Measurements from ENCODE around the gene APCDD1L.

APCDD1L gene

GRCh38 chr20:58526411-58526810 is 11.2 kb upstream of the APCDD1L start:
- Mint-ChIP-seq H3K27ac (no peak overlapping the region), H3K36me3 (peaks cover 6% of the 10 kb centered on the region), H3K27me3 (no peaks in the 10 kb centered on the region), H3K9me3 (peaks cover 13% of the 10 kb centered on the region), H3K4me1 (no peaks in the 10 kb centered on the region), H3K4me3 (no peak overlapping the region)

DNA sequence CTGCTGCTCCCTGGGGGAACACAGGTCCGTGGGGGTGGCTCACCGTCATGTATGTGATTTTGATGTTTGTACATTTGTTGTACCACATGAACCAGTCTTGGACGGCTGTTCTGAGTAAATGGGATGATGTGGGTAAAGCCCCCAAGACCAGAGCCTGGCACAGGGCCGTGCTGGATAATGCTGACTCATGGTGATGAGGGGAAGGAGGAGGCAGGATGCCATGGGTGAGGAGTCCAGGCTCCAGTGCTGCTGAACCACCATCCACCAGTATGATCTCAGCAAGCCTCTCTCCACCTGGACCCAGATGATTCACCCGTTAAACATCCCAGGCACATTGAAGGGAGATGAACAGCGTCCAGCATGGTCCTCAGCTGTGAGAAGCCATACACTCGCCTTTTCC is 9.6 kb upstream of the APCDD1L start:
- Mint-ChIP-seq H3K4me3 (no peak overlapping the region), H3K27ac (no peak overlapping the region), H3K4me1 (peaks cover 4% of the 10 kb centered on the region), H3K9me3 (peaks cover 7% of the 10 kb centered on the region), H3K27me3 (no peaks in the 10 kb centered on the region), H3K36me3 (peaks cover 2% of the 10 kb centered on the region)

DNA sequence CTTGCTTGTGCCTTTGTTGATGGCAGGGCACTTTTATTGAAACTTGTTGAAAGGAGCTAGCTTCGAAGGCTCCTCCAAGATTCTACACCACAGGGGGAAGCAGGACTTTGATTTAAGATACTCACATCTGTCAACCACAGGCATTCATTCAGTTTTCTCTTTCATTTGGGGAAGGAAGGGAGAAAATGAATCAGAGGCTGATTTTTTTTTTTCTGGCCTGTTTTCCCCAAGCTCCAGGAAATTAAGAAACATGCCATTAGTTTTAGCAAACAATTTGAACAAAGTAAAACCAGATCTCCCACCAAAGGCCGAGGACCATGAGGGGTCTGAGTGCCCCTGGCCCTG is 8.7 kb upstream of the APCDD1L start:
- Mint-ChIP-seq H3K9me3 (peaks cover 6% of the 10 kb centered on the region), H3K27ac (no peak overlapping the region), H3K36me3 (no peaks in the 10 kb centered on the region), H3K4me3 (no peak overlapping the region), H3K4me1 (peaks cover 4% of the 10 kb centered on the region), H3K27me3 (no peaks in the 10 kb centered on the region)

DNA sequence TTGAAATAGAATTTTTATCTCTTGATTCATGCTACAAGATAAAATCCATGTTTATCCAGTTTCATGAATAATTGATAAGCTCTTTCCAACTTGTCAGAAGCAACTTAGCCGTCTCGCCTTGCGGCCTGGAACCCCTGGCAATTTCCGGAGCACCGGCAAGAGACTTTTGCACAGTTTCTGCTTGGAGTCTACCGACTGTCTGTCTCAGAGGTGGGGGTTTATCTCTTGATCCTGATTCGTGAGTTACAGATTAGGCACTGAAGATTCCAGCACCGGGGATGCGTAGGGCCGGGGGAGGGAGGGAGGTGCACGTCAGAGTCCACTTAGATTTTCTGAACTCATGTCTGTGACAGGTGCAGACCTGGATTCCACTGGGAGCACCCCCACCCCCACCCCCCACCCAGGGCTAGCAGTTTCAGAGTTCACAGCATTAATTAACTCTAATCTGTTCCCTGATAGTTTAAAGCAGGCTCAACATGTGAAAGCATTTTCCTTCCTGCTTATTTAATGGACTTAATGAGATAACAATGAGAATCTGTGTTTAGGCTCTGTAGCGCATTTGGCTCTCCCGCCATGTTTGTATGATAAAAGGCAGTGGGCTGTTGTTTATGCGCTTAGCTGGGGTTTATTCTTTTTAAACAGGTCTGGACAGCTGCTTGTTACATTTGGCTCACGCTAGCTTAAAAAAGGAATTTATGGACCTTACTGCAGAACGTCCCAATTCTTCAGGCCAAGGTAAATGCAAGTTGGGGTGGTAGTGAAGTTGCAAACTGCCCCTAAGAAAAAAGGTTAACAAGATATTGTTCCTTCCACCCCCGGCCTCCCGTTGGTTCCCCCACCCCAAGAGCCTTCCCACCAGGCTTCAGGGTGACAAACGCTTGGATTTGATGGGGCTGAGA is 8.1 kb upstream of the APCDD1L start:
- peaks cover under 1% of the 10 kb centered on the region for H3K9me3 Mint-ChIP-seq
- no peaks in the 10 kb centered on the region for H3K27me3 Mint-ChIP-seq
- H3K36me3 Mint-ChIP-seq, result no peaks in the 10 kb centered on the region
- peaks cover 4% of the 10 kb centered on the region for H3K4me1 Mint-ChIP-seq
- H3K27ac Mint-ChIP-seq, result no peak overlapping the region
- no peak overlapping the region for H3K4me3 Mint-ChIP-seq

GRCh38 chr20:58522666-58523065 is 7.5 kb upstream of the APCDD1L start:
- Mint-ChIP-seq H3K27ac (no peak overlapping the region), H3K9me3 (no peaks in the 10 kb centered on the region), H3K4me3 (no peak overlapping the region), H3K27me3 (no peaks in the 10 kb centered on the region), H3K4me1 (peaks cover 4% of the 10 kb centered on the region), H3K36me3 (no peaks in the 10 kb centered on the region)

- Mint-ChIP-seq H3K27ac (no peak overlapping the region), H3K4me3 (no peak overlapping the region), H3K9me3 (no peaks in the 10 kb centered on the region), H3K27me3 (peaks cover 3% of the 10 kb centered on the region), H3K36me3 (no peaks in the 10 kb centered on the region), H3K4me1 (peaks cover 4% of the 10 kb centered on the region)
Measured at GRCh38 chr20:58521763-58522162, 6.6 kb upstream of the APCDD1L start.

- Mint-ChIP-seq H3K36me3 (no peaks in the 10 kb centered on the region), H3K4me1 (peaks cover 4% of the 10 kb centered on the region), H3K9me3 (no peaks in the 10 kb centered on the region), H3K27me3 (peaks cover 13% of the 10 kb centered on the region), H3K27ac (no peak overlapping the region), H3K4me3 (no peak overlapping the region)
Measured at GRCh38 chr20:58519940-58520712, 4.9 kb upstream of the APCDD1L start.

DNA sequence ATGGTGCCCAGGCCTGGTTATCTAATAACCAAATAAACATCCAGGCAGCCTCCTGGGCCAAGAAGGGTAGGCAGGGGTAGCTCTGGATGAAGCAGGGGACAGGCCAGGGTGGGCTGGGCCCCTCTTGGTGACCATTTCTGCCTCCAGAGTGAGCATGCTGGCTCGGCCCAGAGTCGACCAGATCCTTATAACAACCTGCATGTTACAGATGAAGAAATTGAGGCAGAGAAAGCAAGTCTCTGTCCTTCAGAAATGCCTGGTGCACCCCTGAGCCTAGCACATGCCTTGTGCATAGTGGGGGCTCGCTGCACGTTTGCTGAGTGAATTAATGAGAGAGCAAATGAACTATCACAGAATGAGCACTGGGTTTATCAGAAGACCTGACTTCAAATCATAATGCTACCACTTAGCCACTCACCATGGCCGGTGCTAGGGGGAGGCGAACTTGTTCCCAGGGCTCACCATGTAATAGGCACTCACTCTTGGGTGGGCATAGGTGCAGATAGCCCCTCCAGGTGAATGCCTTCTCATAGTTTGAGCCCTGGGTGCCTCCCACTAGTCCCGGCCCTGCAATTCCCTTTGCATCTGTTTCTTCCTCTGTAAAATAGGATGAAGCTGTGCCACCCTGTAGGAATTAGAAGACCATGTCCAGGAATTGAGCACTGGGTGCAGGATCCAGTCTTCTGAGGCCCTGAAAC is 3.8 kb upstream of the APCDD1L start:
- Mint-ChIP-seq H3K9me3 (no peaks in the 10 kb centered on the region), H3K4me3 (no peak overlapping the region), H3K4me1 (peaks cover 4% of the 10 kb centered on the region), H3K36me3 (no peaks in the 10 kb centered on the region), H3K27me3 (peaks cover 16% of the 10 kb centered on the region), H3K27ac (no peak overlapping the region)

DNA sequence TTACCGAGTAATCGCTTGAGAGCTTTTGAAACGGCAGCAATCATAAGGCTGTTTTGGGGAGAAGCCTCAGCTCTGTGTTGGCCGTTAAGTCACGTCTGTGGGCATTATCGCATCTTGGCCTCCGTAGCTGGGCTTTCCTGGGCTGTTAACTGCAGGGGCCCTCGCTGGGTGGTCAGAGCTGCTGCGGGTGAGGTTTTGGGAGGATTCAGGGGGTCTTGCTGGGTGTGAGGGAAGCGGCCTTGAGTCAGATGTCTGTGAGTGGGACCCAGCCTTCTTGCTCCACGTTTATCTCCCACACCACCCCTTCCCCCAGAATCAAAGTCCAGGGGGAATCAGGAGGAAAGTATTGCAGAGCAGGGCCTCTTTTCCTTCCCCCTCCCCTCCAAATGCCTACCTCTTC is 3.2 kb upstream of the APCDD1L start:
- no peak overlapping the region for H3K27ac Mint-ChIP-seq
- H3K9me3 Mint-ChIP-seq, result no peaks in the 10 kb centered on the region
- H3K36me3 Mint-ChIP-seq, result no peaks in the 10 kb centered on the region
- peaks cover 18% of the 10 kb centered on the region for H3K27me3 Mint-ChIP-seq
- no peak overlapping the region for H3K4me3 Mint-ChIP-seq
- H3K4me1 Mint-ChIP-seq, result peaks cover 4% of the 10 kb centered on the region

DNA sequence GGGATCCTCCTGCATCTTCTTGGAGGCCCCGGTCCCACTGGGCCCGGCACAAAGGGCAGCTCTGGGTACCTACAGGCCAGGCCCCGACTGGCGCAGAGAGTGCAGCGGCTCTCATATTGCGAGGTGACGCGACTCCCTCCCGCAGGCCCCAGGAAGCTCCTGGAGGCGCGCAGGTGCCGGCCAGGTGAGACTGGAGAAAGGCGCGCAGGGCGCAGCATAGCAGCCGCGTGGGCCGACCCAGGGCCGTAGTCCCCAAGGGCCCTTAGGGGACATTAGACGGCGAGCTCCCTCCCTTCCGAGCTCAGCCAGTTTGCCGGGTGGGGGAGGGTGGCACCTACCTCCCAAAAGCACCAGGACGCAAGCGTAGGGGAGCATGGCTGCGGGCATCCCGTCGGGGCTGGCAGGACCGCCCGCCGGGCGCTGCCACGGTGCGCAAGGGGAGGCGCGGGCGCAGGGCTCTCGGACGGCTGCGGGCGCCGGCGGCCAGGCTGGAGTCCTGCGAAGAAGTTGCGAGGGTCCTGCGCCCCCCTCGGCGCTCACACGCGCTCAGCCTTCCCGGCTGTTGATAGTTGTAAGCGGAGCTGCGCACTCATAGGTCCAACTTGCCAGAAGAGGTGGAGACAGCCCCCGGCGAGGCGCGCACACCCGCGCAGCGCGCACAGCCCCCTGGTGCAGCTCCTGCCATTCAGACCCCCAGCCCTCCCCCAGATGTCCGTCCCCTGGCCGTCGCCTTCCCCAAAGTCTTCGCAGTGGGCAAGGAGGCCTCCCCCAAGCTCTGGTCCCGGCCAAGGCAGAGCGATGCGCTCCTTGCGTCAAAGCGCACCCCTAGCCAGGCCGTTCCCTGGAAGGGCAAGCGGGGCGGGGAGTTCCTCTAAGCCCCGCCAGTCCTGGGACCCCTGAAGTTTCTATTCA is 622 bp downstream of the APCDD1L start:
- no peaks in the 10 kb centered on the region for H3K36me3 Mint-ChIP-seq
- H3K4me3 Mint-ChIP-seq, result no peak overlapping the region
- H3K9me3 Mint-ChIP-seq, result no peaks in the 10 kb centered on the region
- H3K4me1 Mint-ChIP-seq, result no peaks in the 10 kb centered on the region
- H3K27me3 Mint-ChIP-seq, result peaks cover 29% of the 10 kb centered on the region
- H3K27ac Mint-ChIP-seq, result no peak overlapping the region

GRCh38 chr20:58513580-58514285 is 1.5 kb downstream of the APCDD1L start:
- H3K27me3 Mint-ChIP-seq, result peaks cover 29% of the 10 kb centered on the region
- H3K9me3 Mint-ChIP-seq, result no peaks in the 10 kb centered on the region
- no peaks in the 10 kb centered on the region for H3K36me3 Mint-ChIP-seq
- no peak overlapping the region for H3K27ac Mint-ChIP-seq
- no peak overlapping the region for H3K4me3 Mint-ChIP-seq
- no peaks in the 10 kb centered on the region for H3K4me1 Mint-ChIP-seq

DNA sequence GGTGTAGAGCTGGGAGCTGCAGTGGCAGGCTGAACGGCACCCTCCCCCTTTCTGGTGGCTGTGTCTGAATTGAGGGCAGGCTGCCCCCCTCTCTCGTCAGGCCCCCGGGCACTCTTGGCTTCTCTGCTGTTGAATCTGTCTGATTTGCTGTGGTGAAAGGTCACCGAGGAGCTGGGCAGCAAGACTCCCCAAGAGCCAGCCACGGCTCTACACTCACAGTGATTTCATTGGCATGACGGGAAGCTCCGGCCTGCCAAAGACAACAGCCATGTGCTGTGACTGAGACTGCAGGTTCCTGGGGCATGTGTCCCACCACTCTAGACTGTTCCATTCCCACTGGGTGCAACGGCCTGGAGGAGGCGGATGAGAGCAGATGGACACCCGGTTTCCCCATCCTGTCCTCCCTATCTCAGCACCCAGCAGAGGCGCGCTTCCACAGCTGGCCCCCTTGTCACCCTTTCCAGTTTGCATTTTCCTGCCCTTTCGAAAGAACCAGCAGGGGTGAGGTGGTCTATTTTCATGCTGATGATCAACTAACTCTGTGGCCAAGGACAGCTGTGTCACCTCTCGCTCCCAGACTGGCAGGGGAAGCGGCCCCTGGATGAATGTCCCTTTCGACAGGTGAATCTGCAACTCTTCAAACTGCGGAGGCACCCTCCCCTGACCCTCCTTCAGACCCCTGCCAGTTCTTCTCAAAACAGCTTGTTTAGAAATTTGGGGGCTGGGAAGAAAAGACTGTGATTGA is 2.2 kb downstream of the APCDD1L start:
- H3K27ac Mint-ChIP-seq, result no peak overlapping the region

GRCh38 chr20:58511861-58512260 is 3.3 kb downstream of the APCDD1L start:
- peaks cover 2% of the 10 kb centered on the region for H3K36me3 Mint-ChIP-seq
- H3K27ac Mint-ChIP-seq, result no peak overlapping the region
- H3K9me3 Mint-ChIP-seq, result no peaks in the 10 kb centered on the region
- H3K4me3 Mint-ChIP-seq, result no peak overlapping the region
- H3K4me1 Mint-ChIP-seq, result no peaks in the 10 kb centered on the region
- H3K27me3 Mint-ChIP-seq, result peaks cover 25% of the 10 kb centered on the region

More for the DNA sequence above, 2.2 kb downstream of the APCDD1L start:
- peaks cover 29% of the 10 kb centered on the region for H3K27me3 Mint-ChIP-seq
- H3K4me3 Mint-ChIP-seq, result no peak overlapping the region
- H3K36me3 Mint-ChIP-seq, result no peaks in the 10 kb centered on the region
- no peaks in the 10 kb centered on the region for H3K4me1 Mint-ChIP-seq
- no peaks in the 10 kb centered on the region for H3K9me3 Mint-ChIP-seq

DNA sequence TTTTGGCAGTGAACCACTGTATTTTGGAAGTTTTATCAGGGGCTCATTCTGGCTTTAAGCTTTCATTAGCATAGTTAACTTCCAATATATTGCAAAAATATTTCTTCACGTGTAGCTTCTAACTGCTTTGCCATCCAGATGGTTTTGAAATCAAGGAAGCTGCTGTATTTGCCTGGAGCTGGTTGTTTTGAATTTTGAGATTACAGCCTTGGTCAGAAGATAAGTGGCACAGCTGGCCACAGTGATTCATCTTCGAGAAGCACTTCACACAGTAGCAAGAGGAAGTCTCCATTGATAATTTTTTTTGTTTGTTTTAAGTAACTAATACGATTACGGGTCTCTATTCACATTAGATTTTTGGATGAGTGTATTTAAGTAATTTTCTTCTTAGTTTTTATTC is 3.8 kb downstream of the APCDD1L start:
- Mint-ChIP-seq H3K4me1 (no peaks in the 10 kb centered on the region), H3K36me3 (peaks cover 2% of the 10 kb centered on the region), H3K9me3 (no peaks in the 10 kb centered on the region), H3K27ac (no peak overlapping the region), H3K27me3 (peaks cover 24% of the 10 kb centered on the region), H3K4me3 (no peak overlapping the region)
